H1 (cell line): ENCODE data around the gene SPEM1. TPM values are rescaled to one million over a fixed set of nuclear protein-coding genes. Genes with fewer than 3 reads are reported as not detected.

Experiments used
- CTCF ChIA-PET: fragments of 300-600 bp; sonication (Branson Sonifier 250); formaldehyde crosslinking; loops from one replicate; lab custom pipeline; 2021; ENCODE audit not compliant: partially characterized antibody; lab: Charles Lee
- POLR2A ChIA-PET: fragments of 300-600 bp; sonication (Branson Sonifier 250); formaldehyde crosslinking; loops from one replicate; lab custom pipeline; 2021; ENCODE audit warnings: inconsistent platforms; ENCODE audit not compliant: partially characterized antibody; lab: Charles Lee
- DNase-seq, 2 experiments: peaks; one replicate each; pipeline versions ENCODE4 v3.0.0 to v3.0.0-alpha.2; 2010 to 2022; ENCODE audit warnings: low spot score in 2 of 2, low read depth in 1 of 2, mixed read lengths in 1 of 2
- FAIRE-seq: peaks from 2 replicates; lab custom pipeline; 2011; peaks lifted over from hg19 to GRCh38; lab: Jason Lieb, UNC
- H2AFZ ChIP-seq: 2 replicates; pipeline ENCODE4 v1.8.1; 2012; ENCODE audit warnings: low read length, inconsistent platforms
- H2AK5ac ChIP-seq: 2 replicates; pipeline ENCODE4 v1.6.1; 2013; ENCODE audit warnings: low read depth, low read length
- H2BK120ac ChIP-seq: replicated peaks from 2 replicates; pipeline ENCODE3; 2013; ENCODE audit warnings: low read depth, low read length, inconsistent platforms
- H2BK12ac ChIP-seq: 2 replicates; pipeline ENCODE4 v1.6.1; 2013; ENCODE audit warnings: low read depth, low read length
- H2BK15ac ChIP-seq: 2 replicates; pipeline ENCODE4 v1.6.1; 2013; ENCODE audit warnings: low read length
- H2BK20ac ChIP-seq: 2 replicates; pipeline ENCODE4 v1.6.1; 2013; ENCODE audit warnings: low read length
- H2BK5ac ChIP-seq: 2 replicates; pipeline ENCODE4 v1.6.1; 2013; ENCODE audit warnings: low read depth, low read length
- H3K14ac ChIP-seq: 2 replicates; pipeline ENCODE4 v1.6.1; 2013; ENCODE audit warnings: inconsistent platforms; ENCODE audit not compliant: insufficient read length
- H3K18ac ChIP-seq: 2 replicates; pipeline ENCODE4 v1.6.1; 2013; ENCODE audit warnings: low read length; ENCODE audit errors: extremely low read depth
- H3K23ac ChIP-seq: 2 replicates; pipeline ENCODE4 v1.6.1; 2013; ENCODE audit warnings: inconsistent platforms; ENCODE audit not compliant: insufficient read length
- H3K23me2 ChIP-seq: 2 replicates; pipeline ENCODE4 v1.6.1; 2013; ENCODE audit warnings: low read depth, low read length
- H3K27ac ChIP-seq: 2 replicates; pipeline ENCODE4 v1.6.1; 2011; ENCODE audit warnings: low read depth, low read length, inconsistent platforms
- H3K27me3 ChIP-seq, 4 experiments: replicated peaks in 1 of 4; 1 replicate in 1 of 4; 2 replicates in 3 of 4; pipeline versions ENCODE4 v1.6.1 to v1.8.1; 2011 to 2013; ENCODE audit warnings: low read length in 3 of 4, mild to moderate bottlenecking in 3 of 4, inconsistent platforms in 2 of 4, mixed read lengths in 2 of 4, moderate library complexity in 1 of 4; ENCODE audit not compliant: control insufficient read depth in 3 of 4, insufficient read depth in 3 of 4; ENCODE audit errors: extremely low read depth in 1 of 4
- H3K36me3 ChIP-seq, 4 experiments: 2 replicates each; pipeline versions ENCODE4 v1.6.1 to v1.8.1; 2011 to 2013; ENCODE audit warnings: mild to moderate bottlenecking in 4 of 4, low read length in 3 of 4, moderate library complexity in 2 of 4, control low read depth in 1 of 4, inconsistent platforms in 1 of 4; ENCODE audit not compliant: insufficient read depth in 4 of 4, control insufficient read depth in 2 of 4
- H3K4ac ChIP-seq: replicated peaks from 2 replicates; pipeline ENCODE3; 2013; ENCODE audit warnings: low read length, low read depth, mixed read lengths, inconsistent platforms; ENCODE audit not compliant: insufficient read length
- H3K4me1 ChIP-seq, 4 experiments: replicated peaks in 1 of 4; 1 replicate in 1 of 4; 2 replicates in 3 of 4; pipeline versions ENCODE4 v1.6.1 to v1.8.1; 2011 to 2013; ENCODE audit warnings: low read length in 3 of 4, inconsistent platforms in 2 of 4, mixed read lengths in 1 of 4; ENCODE audit not compliant: insufficient read depth in 4 of 4, control insufficient read depth in 3 of 4
- H3K4me2 ChIP-seq, 2 experiments: 2 replicates each; pipeline versions ENCODE4 v1.6.1 to v1.8.1; 2011 to 2013; ENCODE audit warnings: low read depth in 2 of 2, low read length in 2 of 2, control low read depth in 1 of 2, inconsistent platforms in 1 of 2, mild to moderate bottlenecking in 1 of 2; ENCODE audit not compliant: insufficient read depth in 1 of 2
- H3K4me3 ChIP-seq, 4 experiments: fragments of 200-600, 300-600 bp in 1 of 4; sonication (generic), shearing (Covaris generic), sonication (Bioruptor Twin) in 1 of 4; 2 replicates each; pipeline versions ENCODE4 v1.5.1 to v1.8.1; 2011 to 2016; ENCODE audit warnings: low read length in 4 of 4, low read depth in 3 of 4, control low read depth in 2 of 4, inconsistent platforms in 2 of 4, mild to moderate bottlenecking in 2 of 4, mixed read lengths in 1 of 4, moderate library complexity in 1 of 4; ENCODE audit not compliant: insufficient read depth in 2 of 4; ENCODE audit errors: extremely low read depth in 1 of 4
- H3K56ac ChIP-seq: replicated peaks from 2 replicates; pipeline ENCODE3; 2013; ENCODE audit warnings: low read depth, mild to moderate bottlenecking, mixed read lengths, low read length, inconsistent platforms; ENCODE audit not compliant: insufficient read length
- H3K79me1 ChIP-seq: 2 replicates; pipeline ENCODE4 v1.6.1; 2013; ENCODE audit warnings: low read depth, low read length, control low read depth
- H3K79me2 ChIP-seq, 2 experiments: 2 replicates each; pipeline versions ENCODE4 v1.6.1 to v1.8.1; 2012 to 2013; ENCODE audit warnings: low read length in 2 of 2, mild to moderate bottlenecking in 2 of 2, inconsistent platforms in 1 of 2; ENCODE audit not compliant: insufficient read depth in 2 of 2, control insufficient read depth in 1 of 2
- H3K9ac ChIP-seq, 4 experiments: replicated peaks in 1 of 4; 1 replicate in 1 of 4; 2 replicates in 3 of 4; pipeline versions ENCODE4 v1.6.1 to v1.8.1; 2011 to 2013; ENCODE audit warnings: low read depth in 3 of 4, low read length in 3 of 4, control low read depth in 2 of 4, mild to moderate bottlenecking in 2 of 4, moderate library complexity in 2 of 4, inconsistent platforms in 1 of 4; ENCODE audit errors: extremely low read depth in 1 of 4
- H3K9me3 ChIP-seq, 2 experiments: 2 replicates each; pipeline versions ENCODE4 v1.6.1 to v1.8.1; 2012 to 2013; ENCODE audit warnings: mild to moderate bottlenecking in 2 of 2, moderate library complexity in 2 of 2, control low read depth in 1 of 2, inconsistent platforms in 1 of 2, low read depth in 1 of 2, low read length in 1 of 2, mixed read lengths in 1 of 2; ENCODE audit not compliant: insufficient read depth in 2 of 2
- H4K20me1 ChIP-seq, 2 experiments: replicated peaks in 1 of 2; 2 replicates each; pipeline versions ENCODE3 to v1.8.1; 2011 to 2013; ENCODE audit warnings: inconsistent platforms in 2 of 2, low read length in 2 of 2, mild to moderate bottlenecking in 1 of 2; ENCODE audit not compliant: insufficient read depth in 2 of 2, control insufficient read depth in 1 of 2
- H4K5ac ChIP-seq: 2 replicates; pipeline ENCODE4 v1.6.1; 2013; ENCODE audit warnings: low read length, low read depth, mixed read lengths, inconsistent platforms; ENCODE audit not compliant: insufficient read length
- H4K8ac ChIP-seq: 2 replicates; pipeline ENCODE4 v1.8.0; 2013; ENCODE audit warnings: mild to moderate bottlenecking, moderate library complexity, low read length, inconsistent platforms; ENCODE audit not compliant: insufficient read depth; ENCODE audit errors: extremely low read depth
- H4K91ac ChIP-seq: replicated peaks from 2 replicates; pipeline ENCODE3; 2013; ENCODE audit warnings: low read length, mixed read lengths, inconsistent platforms; ENCODE audit not compliant: insufficient read length
- ASH2L ChIP-seq: fragments of 200-600, 300-600 bp; sonication (generic); IDR thresholded peaks from one replicate; pipeline ENCODE4 v1.7.1; 2017; ENCODE audit warnings: low read length
- BACH1 ChIP-seq: IDR thresholded peaks from 2 replicates; pipeline ENCODE4 v1.6.1; 2012; ENCODE audit warnings: low read length, improper control_type of control experiment
- HDAC6 ChIP-seq: IDR thresholded peaks from one replicate; pipeline ENCODE4 v1.7.1; 2012; ENCODE audit warnings: low read depth, mild to moderate bottlenecking, inconsistent platforms, low read length, moderate library complexity
- KDM4A ChIP-seq: IDR thresholded peaks from one replicate; pipeline ENCODE4 v1.7.1; 2012; ENCODE audit warnings: low read depth, mild to moderate bottlenecking, moderate library complexity, low read length, inconsistent platforms; ENCODE audit not compliant: severe bottlenecking
- MAX ChIP-seq: IDR thresholded peaks from 2 replicates; pipeline ENCODE4 v1.6.1; 2012; ENCODE audit warnings: inconsistent platforms
- SAP30 ChIP-seq: fragments of 300-600 bp; sonication (generic); IDR thresholded peaks from 2 replicates; pipeline ENCODE4 v1.7.1; 2012; ENCODE audit warnings: low read length, moderate library complexity, mild to moderate bottlenecking, inconsistent platforms; ENCODE audit not compliant: insufficient read depth, insufficient replicate concordance
- SRF ChIP-seq: IDR thresholded peaks from 2 replicates; pipeline ENCODE4 v1.6.1; 2011; ENCODE audit warnings: mild to moderate bottlenecking, low read depth, low read length, moderate library complexity
- WGBS, 2 experiments: shearing (Covaris generic) in 1 of 2; methylation state at CpG; one replicate each; pipeline versions ENCODE4 v1.1.6 to v1.1.7; 2013 to 2015; ENCODE audit warnings: low lambda C conversion rate in 2 of 2, mixed read lengths in 2 of 2, inconsistent platforms in 1 of 2, low coverage in 1 of 2, missing lambda C conversion rate in 1 of 2; ENCODE audit not compliant: insufficient replicate concordance in 2 of 2, insufficient coverage in 1 of 2, insufficient read length in 1 of 2; ENCODE audit errors: extremely low coverage in 1 of 2, missing lambda C conversion rate in 1 of 2; 5-methylcytosine and 5-hydroxymethylcytosine counted together
- polyA plus RNA-seq, 7 experiments: library from polyadenylated mRNA; depleted of rRNA in 3 of 7; stranded (reverse) in 5 of 7; unstranded in 2 of 7; fragments of >200 nt in 5 of 7; fragments of 200-250 nt in 2 of 7; gene quantifications; 1 replicate in 5 of 7; 2 replicates in 1 of 7; 4 replicates in 1 of 7; pipeline versions ENCODE4 v1.2.1 to v1.2.3, GENCODE V29; 2011 to 2013; ENCODE audit warnings: missing spikeins in 2 of 7, mixed read lengths in 2 of 7
- total RNA-seq: library from RNA; stranded (reverse); fragmentation: NEBNext Ultra II Directional; extraction: Animal tissue kit (Norgen Biotek cat#: 25700); gene quantifications from 2 replicates; pipeline ENCODE4 v1.2.1, GENCODE V29; 2021
- TF ChIP-seq, protein P1 (sequence below), 3 experiments: IDR thresholded peaks; 1 replicate in 2 of 3; 2 replicates in 1 of 3; pipeline versions ENCODE4 v1.5.1 to v1.6.1; 2011; ENCODE audit warnings: low read length in 3 of 3, mild to moderate bottlenecking in 3 of 3, inconsistent platforms in 2 of 3, low read depth in 1 of 3, moderate library complexity in 1 of 3; ENCODE audit not compliant: insufficient read depth in 1 of 3; ENCODE audit errors: control extremely low read depth in 1 of 3

Gene SPEM1
- total and polyA plus RNA-seq, 2 of the 8 experiments (the other 6 are each of a cell fraction or from before 2014, with no cell fraction given): not detected

DNA sequence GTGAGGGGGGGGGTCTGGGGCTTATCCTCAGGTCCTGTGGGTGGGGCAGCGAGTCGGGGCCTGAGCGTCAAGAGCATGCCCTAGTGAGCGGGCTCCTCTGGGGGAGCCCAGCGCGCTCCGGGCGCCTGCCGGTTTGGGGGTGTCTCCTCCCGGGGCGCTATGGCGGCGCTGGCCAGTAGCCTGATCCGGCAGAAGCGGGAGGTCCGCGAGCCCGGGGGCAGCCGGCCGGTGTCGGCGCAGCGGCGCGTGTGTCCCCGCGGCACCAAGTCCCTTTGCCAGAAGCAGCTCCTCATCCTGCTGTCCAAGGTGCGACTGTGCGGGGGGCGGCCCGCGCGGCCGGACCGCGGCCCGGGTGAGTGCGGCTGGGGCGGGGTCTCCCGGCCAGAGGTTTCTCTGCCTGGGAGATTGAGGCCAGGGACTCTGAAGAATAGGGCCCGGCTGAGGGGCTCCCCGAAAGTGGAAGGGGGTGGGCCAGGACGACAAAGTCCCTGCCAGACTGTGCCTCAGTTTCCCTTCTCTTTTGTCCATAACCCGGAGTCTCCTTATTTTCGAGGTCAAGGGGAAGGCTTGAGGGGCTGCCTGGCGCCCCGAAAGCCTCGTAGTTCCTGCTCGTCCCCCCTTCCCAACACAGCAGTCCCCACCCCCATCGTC, 19.5 kb downstream of the SPEM1 start, which contains the start of gene FGF11:
Gene FGF11 (plus strand): TSS at position 51 of the 651 bp plus-strand sequence. CDS start 109 bp downstream, at position 160.
- Histone ChIP-seq H3K23ac (no peak within 1 kb of the TSS), H3K79me2 (no peaks in the 10 kb centered on the region), H3K27ac (peak within 1 kb of the TSS; percentile 98), H4K91ac (peak within 1 kb of the TSS; percentile 94), H2BK20ac (peak within 1 kb of the TSS; percentile 9; the same call in 1 of the 2 replicates), H3K23me2 (peaks cover 31% of the 10 kb centered on the region), H3K4me2 (peak within 1 kb of the TSS; percentile 91), H3K56ac (peak within 1 kb of the TSS; percentile 77), H4K5ac (peak within 1 kb of the TSS; percentile 95), H3K4me3 (peak within 1 kb of the TSS; percentile 50 to 83 (median 67))
- no peak for DNase-seq
- FAIRE-seq: no peak
- TF ChIP-seq MAX (no peak), BACH1 (no peak), HDAC6 (no peak), ASH2L (no peak), SRF (no peak), KDM4A (peak; percentile 15), SAP30 (no peak)
- TF ChIP-seq, protein P1, sequence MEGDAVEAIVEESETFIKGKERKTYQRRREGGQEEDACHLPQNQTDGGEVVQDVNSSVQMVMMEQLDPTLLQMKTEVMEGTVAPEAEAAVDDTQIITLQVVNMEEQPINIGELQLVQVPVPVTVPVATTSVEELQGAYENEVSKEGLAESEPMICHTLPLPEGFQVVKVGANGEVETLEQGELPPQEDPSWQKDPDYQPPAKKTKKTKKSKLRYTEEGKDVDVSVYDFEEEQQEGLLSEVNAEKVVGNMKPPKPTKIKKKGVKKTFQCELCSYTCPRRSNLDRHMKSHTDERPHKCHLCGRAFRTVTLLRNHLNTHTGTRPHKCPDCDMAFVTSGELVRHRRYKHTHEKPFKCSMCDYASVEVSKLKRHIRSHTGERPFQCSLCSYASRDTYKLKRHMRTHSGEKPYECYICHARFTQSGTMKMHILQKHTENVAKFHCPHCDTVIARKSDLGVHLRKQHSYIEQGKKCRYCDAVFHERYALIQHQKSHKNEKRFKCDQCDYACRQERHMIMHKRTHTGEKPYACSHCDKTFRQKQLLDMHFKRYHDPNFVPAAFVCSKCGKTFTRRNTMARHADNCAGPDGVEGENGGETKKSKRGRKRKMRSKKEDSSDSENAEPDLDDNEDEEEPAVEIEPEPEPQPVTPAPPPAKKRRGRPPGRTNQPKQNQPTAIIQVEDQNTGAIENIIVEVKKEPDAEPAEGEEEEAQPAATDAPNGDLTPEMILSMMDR (IDR thresholded peaks at IDR 0.05; ENCODE audit: control extremely low read depth in 1 of 3, insufficient read depth in 1 of 3, low read depth in 1 of 3, low read length in 3 of 3): no peak
- TF ChIP-seq, all 59 proteins: peak for 1
- Histone ChIP-seq H3K27me3 (peaks cover 2 to 19% (median 13%) of the 10 kb centered on the region in 4 experiments; a peak in 6 of 7 replicates), H3K9ac (peak within 1 kb of the TSS; percentile 50 to 95 (median 92); a peak in 6 of 7 replicates), H2BK15ac (no peak within 1 kb of the TSS), H3K4me1 (peaks cover 2 to 33% (median 16%) of the 10 kb centered on the region in 4 experiments), H2BK12ac (peak within 1 kb of the TSS; percentile 80; the same call in 1 of the 2 replicates), H3K18ac (peak within 1 kb of the TSS; percentile 100), H3K36me3 (no peaks in the 10 kb centered on the region), H4K8ac (no peak within 1 kb of the TSS), H4K20me1 (no peaks in the 10 kb centered on the region), H2AK5ac (no peak within 1 kb of the TSS), H3K14ac (no peak within 1 kb of the TSS), H2BK120ac (peak within 1 kb of the TSS; percentile 57), H3K79me1 (no peaks in the 10 kb centered on the region), H2AFZ (no peak within 1 kb of the TSS), H2BK5ac (peak within 1 kb of the TSS; percentile 90), H3K9me3 (no peaks in the 10 kb centered on the region), H3K4ac (peak within 1 kb of the TSS; percentile 58)
- 3% methylated on average over 15 of the region's 50 CpGs; no CpG with 5 or more reads in 1 of the 2 experiments for WGBS, 2 experiments
- ChIA-PET CTCF (interaction anchor here (1.1 to 1.9 kb wide), 6 partner anchors 9 to 79 kb away, joined by 3 to 5 read pairs (median 3); partner anchors contain the start of gene TMEM256), POLR2A (interaction anchor here (0.5 to 15.5 kb wide), 20 partner anchors 9 to 205 kb away, joined by 3 to 339 read pairs (median 4); partner anchors contain the start of genes ACAP1, DVL2, NLGN2 and POLR2A)
